GM10266 (cell line): ENCODE data around the gene ZC2HC1B.

Source experiments
- DNase-seq: peaks from one replicate; pipeline ENCODE4 v3.0.0; 2012; ENCODE audit errors: extremely low spot score
- CTCF ChIP-seq: IDR thresholded peaks from 2 replicates; pipeline ENCODE4 v1.5.1; 2012; ENCODE audit warnings: mild to moderate bottlenecking, low read depth; ENCODE audit not compliant: control insufficient read depth, insufficient read depth; ENCODE audit errors: missing control alignments

Gene ZC2HC1B

GRCh38 chr6:143984666-143985065 lies 120.4 kb downstream of the ZC2HC1B start:
- DNase-seq: no peak
- no peak for TF ChIP-seq CTCF

GRCh38 chr6:143986463-143987065 lies 122.3 kb downstream of the ZC2HC1B start:
- DNase-seq: no peak
- TF ChIP-seq CTCF: no peak
